Stimulated activated CD4-positive, alpha-beta T cell treated with anti-CD3 and anti-CD28 coated beads, Interleukin-15, amount 100 ng/mL, for 24 hours (primary cell): ENCODE results near the gene CCNT2.
"Not testable (repeated sequence)": the region's sequence is repeated elsewhere in the genome, so short reads cannot be mapped to it uniquely, and the experiment has no call there.

ENCODE experiments used
- DNase-seq: peaks from one replicate; pipeline ENCODE4 v3.0.0-alpha.2; 2020

Gene CCNT2

DNA sequence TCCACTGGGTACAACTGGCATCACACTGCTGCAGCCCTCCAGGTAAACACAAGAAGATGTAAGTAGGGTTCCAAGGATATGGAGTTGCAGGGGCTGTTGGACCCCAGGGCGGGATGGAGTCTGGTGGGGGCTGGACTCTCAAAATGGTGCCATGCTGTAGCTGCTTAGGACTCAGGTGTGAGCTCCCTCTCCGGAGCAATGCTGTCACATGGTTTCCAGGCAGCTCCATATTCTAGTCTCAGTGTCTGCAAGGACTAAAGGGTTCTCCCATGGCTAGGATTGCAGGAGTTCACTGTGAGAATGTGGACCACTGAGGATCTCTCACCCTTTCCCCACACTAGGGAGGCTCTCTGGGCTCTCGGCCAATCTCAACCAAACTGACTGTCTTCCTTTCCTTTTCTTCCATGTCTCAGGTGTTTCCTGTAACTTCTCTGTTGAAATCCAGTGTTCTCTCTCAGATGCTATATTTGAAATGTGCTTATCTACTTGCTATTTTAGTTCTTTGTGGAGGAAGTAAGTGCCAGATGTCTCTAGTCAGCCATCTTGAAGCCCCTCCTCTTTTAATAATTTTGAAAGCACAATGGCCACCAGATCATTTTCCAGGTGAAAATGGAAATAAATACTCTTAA, 57.6 kb downstream of the CCNT2 start:
- no peak for DNase-seq

DNA sequence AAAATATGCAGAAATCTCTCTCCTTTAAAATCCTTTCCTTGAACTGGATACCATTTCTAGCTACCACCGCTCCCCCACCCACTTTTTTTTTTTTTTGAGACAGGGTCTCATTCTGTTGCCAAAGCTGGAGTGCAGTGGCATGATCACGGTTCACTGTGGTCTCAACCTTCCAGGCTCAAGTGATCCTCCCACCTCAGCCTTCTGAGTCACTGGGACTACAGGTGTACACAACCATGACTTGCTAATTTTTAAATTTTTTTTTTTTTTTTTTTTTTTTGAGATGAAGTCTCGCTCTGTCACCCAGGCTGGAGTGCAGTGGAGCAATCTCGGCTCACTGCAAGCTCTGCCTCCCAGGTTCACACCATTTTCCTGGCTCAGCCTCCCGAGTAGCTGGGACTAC, 58.5 kb downstream of the CCNT2 start:
- DNase-seq: not testable (repeated sequence)

DNA sequence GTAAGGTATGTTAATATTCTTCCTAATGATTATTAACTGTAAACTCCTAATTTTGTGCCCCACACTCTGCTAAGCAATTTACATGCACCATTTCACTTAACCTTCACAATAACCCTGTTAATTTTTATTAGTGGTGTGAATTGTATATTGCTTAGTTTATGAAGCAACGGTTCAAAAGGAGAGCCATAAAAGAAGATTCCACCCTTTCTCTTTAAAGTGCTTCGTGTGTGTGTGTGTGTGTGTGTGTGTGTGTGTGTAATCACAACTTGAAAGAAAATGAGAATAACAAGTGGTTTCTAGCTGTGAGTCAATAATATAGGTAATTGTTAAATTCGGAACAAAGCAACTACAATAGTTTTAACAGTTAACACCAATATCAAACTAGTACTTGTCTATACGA, 60.6 kb downstream of the CCNT2 start:
- no peak for DNase-seq

DNA sequence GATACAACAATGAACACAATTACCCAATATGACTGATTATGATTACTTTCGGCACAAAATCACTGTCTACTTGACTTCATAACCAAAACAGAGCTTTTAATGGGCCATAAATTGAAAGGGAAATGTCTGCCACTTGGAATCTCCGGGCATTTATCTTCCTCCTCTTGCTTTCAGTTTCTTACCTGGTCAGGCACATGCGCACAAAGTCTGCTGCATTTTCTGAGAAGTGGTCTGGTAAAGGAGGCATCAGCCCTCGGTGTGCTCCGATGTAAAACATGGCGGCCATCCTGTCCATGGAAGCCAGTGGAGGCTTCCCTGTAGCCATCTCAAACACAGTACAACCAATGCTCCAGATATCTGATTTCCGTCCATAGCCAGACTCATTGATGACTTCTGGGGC, 62.0 kb downstream of the CCNT2 start:
- DNase-seq: no peak

DNA sequence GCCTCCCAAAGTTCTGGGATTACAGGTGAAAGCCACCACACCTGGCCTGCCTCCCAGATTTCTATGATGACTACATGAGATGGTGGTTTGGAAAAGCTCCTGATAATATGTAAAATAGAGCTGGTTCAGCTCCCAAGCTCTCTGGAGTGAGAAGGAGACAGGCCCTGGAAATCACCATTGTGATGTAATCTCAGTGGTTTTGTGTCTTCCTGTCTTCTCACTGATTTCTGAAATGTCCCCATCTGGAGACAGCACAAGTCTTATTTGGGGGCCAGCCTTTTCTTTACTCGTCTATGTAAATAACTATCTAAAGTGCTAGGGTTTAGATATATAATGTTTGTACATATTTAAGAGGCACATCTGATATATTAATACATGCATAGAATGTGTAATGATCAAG, 64.0 kb downstream of the CCNT2 start:
- DNase-seq: no peak

DNA sequence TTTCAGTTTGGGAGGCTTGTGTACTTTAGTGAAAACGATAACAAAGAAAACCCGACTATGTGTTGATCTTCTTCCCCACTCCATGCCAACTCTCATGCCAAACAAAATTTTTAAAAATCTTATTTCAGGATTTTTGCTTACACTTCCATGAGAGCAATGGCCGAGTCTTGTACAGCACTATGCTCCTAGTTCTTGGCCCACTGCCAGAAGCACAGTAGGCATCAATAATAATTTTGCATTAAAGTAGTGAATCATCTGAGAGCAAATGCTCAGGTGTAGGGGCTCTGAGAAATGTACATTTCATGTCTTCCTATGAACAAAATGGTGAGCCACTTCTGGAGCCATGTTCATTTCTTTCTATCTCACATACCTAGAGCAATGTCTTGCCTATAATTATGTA, 66.4 kb downstream of the CCNT2 start:
- DNase-seq: no peak

DNA sequence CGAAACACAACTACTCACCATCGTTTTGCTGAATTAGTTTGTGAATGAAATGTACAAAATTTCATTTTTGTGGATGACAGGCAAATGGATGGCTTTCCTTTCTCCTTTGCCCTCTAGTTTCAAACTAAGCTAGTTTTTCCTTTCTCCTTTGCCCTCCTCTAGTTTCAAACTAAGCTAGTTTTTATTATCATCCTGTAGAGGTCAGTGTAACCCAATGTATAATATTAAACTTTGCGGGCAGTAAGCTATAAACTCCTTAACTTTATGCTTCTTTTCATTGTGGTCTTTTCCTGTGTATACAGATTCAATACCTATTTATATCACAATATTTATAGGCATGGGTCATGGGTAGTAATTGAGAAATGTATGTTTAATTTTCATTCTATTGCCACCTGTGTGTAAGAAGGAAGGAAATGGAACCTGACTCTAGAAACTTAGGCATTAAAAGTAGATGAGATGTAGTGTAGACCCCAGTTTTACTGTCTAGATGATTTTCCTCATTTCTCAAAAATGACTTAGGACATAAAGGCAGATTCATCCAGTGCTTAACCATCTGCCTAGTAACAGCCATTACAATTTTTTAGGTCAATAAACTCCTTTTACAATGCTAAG, 70.5 kb downstream of the CCNT2 start:
- no peak for DNase-seq

DNA sequence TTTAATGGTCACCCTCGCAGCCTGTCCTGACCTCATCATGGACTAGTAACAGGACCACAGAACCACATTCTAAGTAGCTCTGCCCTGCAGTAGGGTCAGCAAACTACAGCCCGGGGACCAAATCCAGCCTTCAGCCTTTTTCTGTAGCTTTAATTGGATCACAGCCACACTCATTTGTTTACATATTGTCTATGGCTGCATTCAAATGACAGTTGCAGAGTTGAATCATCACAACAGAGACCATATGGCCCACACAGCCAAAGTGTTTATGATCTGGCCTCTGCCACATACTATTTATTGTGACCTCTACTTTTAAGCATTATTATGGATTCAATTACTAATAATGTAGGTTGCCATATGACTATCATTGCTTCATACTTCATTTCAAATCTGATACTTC, 80.9 kb downstream of the CCNT2 start:
- DNase-seq: no peak

DNA sequence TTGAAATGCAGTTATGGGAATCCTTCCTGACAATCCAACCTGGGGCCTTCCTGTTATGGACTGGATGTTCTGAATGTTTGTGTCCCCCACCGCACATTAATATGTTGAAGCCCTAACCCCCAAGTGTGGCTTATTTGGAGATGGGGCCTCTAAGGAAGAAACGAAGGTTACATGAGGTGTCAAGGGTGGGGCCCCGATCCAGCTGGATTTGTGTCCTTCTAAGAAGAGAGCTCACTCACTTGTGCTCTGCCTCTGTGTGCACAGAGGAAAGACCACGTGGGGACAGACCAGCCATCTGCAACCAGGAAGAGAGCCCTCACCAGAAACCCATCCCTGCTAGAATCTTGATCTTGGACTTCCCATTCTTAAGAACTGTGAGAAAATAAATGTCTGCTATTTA, 84.2 kb downstream of the CCNT2 start:
- no peak for DNase-seq

DNA sequence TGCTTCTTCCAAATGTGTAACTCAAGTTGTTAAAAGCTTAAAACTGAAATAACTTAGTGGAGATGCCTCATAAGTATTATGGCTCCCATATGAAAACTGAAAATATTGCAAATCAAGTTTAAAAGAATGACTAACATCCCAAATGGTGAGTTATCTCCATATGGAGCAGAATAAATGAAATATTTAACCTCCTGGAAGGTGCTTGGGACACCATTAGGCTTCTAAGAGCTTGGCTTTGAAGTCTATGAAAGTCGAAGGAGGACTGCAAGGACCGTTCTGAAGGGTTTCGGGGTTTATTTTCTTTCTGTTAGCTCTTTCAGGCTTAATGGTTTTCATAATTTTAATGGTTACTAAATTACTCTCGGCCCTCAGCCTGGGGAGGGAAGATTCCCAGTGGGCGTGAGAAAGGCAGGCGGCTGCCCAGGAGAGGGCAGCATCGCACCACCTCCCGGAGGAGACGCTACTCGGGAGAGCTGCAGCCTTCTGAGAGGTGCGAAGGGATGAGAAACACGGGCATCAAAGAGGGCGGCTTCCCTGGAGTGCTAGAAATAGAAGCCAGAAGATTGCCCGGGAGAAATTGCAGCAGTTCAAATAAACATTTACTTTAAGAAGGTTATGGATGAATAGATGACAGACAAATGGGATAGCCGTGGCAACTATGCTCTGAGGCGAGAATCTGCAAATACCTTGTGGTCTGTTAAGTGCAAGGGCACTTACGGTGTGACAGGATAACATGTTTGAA, 85.6 kb downstream of the CCNT2 start:
- peak; percentile 82 for DNase-seq

DNA sequence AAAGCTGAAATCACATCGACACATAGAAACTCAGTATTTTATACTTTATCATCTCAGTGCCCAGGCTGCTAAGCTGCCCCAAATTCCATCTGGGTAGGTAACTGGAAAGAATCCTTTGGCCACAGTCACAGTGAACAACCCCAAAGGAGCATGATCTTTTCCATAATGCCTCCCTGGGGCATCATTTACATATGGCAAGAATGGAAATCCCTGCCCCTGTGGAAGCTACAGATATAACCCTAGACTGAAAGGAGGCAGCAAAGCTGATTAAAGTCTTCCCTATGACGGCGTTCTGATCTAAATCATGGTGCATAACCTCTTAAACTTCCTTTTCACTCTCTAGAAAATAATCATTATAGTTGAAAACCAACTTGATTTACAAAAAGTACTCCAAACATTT, 87.1 kb downstream of the CCNT2 start:
- no peak for DNase-seq
